ENCODE measurements around the gene TUBB4B. TPM values are rescaled to one million over a fixed set of nuclear protein-coding genes. Genes with fewer than 3 reads are reported as not detected.
A peak's percentile ranks its signal among the peaks of the same experiment; 100 is the strongest.

The TUBB4B gene
- total and polyA plus RNA-seq, 8 donors = 69.4 to 292 (median 153) TPM

- 36 to 59% (median 47%) methylated on average over 18 to 19 of the region's 19 CpGs for WGBS, 5 donors
- peaks cover 53 to 92% (median 81%) of the 10 kb centered on the region in 4 donors for H3K36me3 ChIP-seq
Measured at GRCh38 chr9:137268538-137269201, 27.6 kb downstream of the TUBB4B start.

GRCh38 chr9:137269231-137269772 is 28.2 kb downstream of the TUBB4B start:
- Histone ChIP-seq H3K9me3 (no peaks in the 10 kb centered on the region), H3K4me1 (peaks cover 33 to 81% (median 74%) of the 10 kb centered on the region in 4 donors), H3K36me3 (peaks cover 47 to 85% (median 77%) of the 10 kb centered on the region in 4 donors), H3K27ac (peak overlapping the region; percentile 76 to 95 (median 81)), H3K27me3 (no peaks in the 10 kb centered on the region), H3K4me3 (peak overlapping the region in 1 of 4 donors; percentile 30)
- WGBS, 5 donors = 12 to 30% (median 20%) methylated on average over 17 of the region's 17 CpGs
- TF ChIP-seq CTCF (IDR thresholded peaks at IDR 0.05) = no peak
- peak; percentile 9 to 67 (median 53) for TF ChIP-seq POLR2AphosphoS5 (IDR thresholded peaks at IDR 0.05)
- peak; percentile 54 to 82 for DNase-seq
- intact Hi-C loops (cut with DNase I; ENCODE audit: low total_unique reads) = no loop called here

More at GRCh38 chr9:137268538-137269201, 27.6 kb downstream of the TUBB4B start:
- peak overlapping the region in 1 of 4 donors; percentile 30 for H3K4me3 ChIP-seq
- TF ChIP-seq EP300 (IDR thresholded peaks at IDR 0.05) (no peak), POLR2A (IDR thresholded peaks at IDR 0.05) (no peak), CTCF (IDR thresholded peaks at IDR 0.05) (no peak), POLR2AphosphoS5 (IDR thresholded peaks at IDR 0.05) (no peak)
- intact Hi-C loops (cut with DNase I; ENCODE audit: low total_unique reads) = no loop called here
- H3K9me3 ChIP-seq = no peaks in the 10 kb centered on the region
- H3K4me1 ChIP-seq = peaks cover 28 to 74% (median 68%) of the 10 kb centered on the region in 4 donors
- DNase-seq = peak in 1 of 2 donors; percentile 29
- peak overlapping the region; percentile 76 to 95 (median 81) for H3K27ac ChIP-seq
- H3K27me3 ChIP-seq = no peaks in the 10 kb centered on the region

GRCh38 chr9:137270929-137271695 is 30.0 kb downstream of the TUBB4B start:
- intact Hi-C loops (cut with DNase I; ENCODE audit: low total_unique reads) = no loop called here
- DNase-seq = peak in 1 of 2 donors; percentile 20
- H3K4me1 ChIP-seq = peaks cover 48 to 93% (median 91%) of the 10 kb centered on the region in 4 donors
- no peak for TF ChIP-seq EP300 (IDR thresholded peaks at IDR 0.05)
- TF ChIP-seq CTCF (IDR thresholded peaks at IDR 0.05) = no peak
- TF ChIP-seq POLR2A (IDR thresholded peaks at IDR 0.05) = no peak
- no peak for TF ChIP-seq POLR2AphosphoS5 (IDR thresholded peaks at IDR 0.05)
- H3K36me3 ChIP-seq = peaks cover 41 to 68% (median 59%) of the 10 kb centered on the region in 4 donors
- no peak overlapping the region for H3K4me3 ChIP-seq
- no peaks in the 10 kb centered on the region for H3K27me3 ChIP-seq
- H3K9me3 ChIP-seq = no peaks in the 10 kb centered on the region
- peak overlapping the region in 4 of 5 donors; percentile 29 to 95 (median 62) for H3K27ac ChIP-seq
- WGBS, 5 donors = 67 to 79% (median 72%) methylated on average over 24 to 32 of the region's 32 CpGs

- Histone ChIP-seq H3K27me3 (peaks cover 0 to 5% (median 0%) of the 10 kb centered on the region in 3 donors), H3K27ac (peak overlapping the region in 4 of 5 donors; percentile 37 to 95 (median 75)), H3K4me3 (no peak overlapping the region), H3K4me1 (peaks cover 54 to 96% (median 91%) of the 10 kb centered on the region in 4 donors), H3K36me3 (peaks cover 36 to 62% (median 54%) of the 10 kb centered on the region in 4 donors), H3K9me3 (no peaks in the 10 kb centered on the region)
- TF ChIP-seq POLR2A (IDR thresholded peaks at IDR 0.05) (no peak), EP300 (IDR thresholded peaks at IDR 0.05) (no peak), CTCF (IDR thresholded peaks at IDR 0.05) (no peak), POLR2AphosphoS5 (IDR thresholded peaks at IDR 0.05) (no peak)
- intact Hi-C loops (cut with DNase I; ENCODE audit: low total_unique reads) = no loop called here
- no peak for DNase-seq
- 14 to 42% (median 20%) methylated on average over 3 of the region's 3 CpGs for WGBS, 5 donors
Measured at GRCh38 chr9:137271696-137272076, 30.6 kb downstream of the TUBB4B start.

All from stomach (tissue), 9 donors.